HCT116 (cell line): ENCODE measurements around the gene DNAJC5. TPM values are rescaled to one million over a fixed set of nuclear protein-coding genes. Genes with fewer than 3 reads are reported as not detected.

Experiments
- ATAC-seq: fragments of 200-7000 bp; cut with Tn5 transposase; 2 replicates; pipeline ENCODE4 v1.9.1; 2020; ENCODE audit warnings: mild to moderate bottlenecking, moderate library complexity
- BruUV-seq: library from RNA; stranded (reverse); fragments of 400-500 nt; replicated peaks from 2 replicates; lab custom pipeline; 2021; lab: Mats Ljungman, UMichigan
- CTCF ChIA-PET: fragments of 300-600 bp; sonication (Branson Sonifier 250); formaldehyde crosslinking; loops from one replicate; lab custom pipeline; 2021; ENCODE audit warnings: antibody characterized with exemption; lab: Charles Lee
- POLR2A ChIA-PET: fragments of 300-600, 350-600 bp; sonication (Branson Sonifier 250); formaldehyde crosslinking; loops from one replicate; lab custom pipeline; 2021; ENCODE audit warnings: antibody characterized with exemption; lab: Charles Lee
- RAD21 ChIA-PET, 2 experiments: fragments of 300-600 bp; sonication (Branson Sonifier 250); formaldehyde crosslinking; loops; one replicate each; lab custom pipeline; 2023; ENCODE audit warnings: low total read pairs in 2 of 2; ENCODE audit not compliant: uncharacterized antibody in 2 of 2, unreplicated experiment in 2 of 2, low non-redundant PET in 1 of 2; lab: Charles Lee
- DNase-seq: peaks from one replicate; pipeline ENCODE4 v3.0.0-alpha.2; 2010; ENCODE audit warnings: low read depth, low spot score
- H2AFZ ChIP-seq: fragments of 200-600 bp; shearing (Covaris generic), sonication (generic); 2 replicates; pipeline ENCODE4 v1.6.1; 2017; ENCODE audit warnings: low read depth, mixed run types, mixed read lengths, antibody characterized with exemption, low read length; ENCODE audit not compliant: poor library complexity, severe bottlenecking
- H3K27ac ChIP-seq: 2 replicates; pipeline ENCODE4 v1.5.1; 2012; ENCODE audit warnings: low read depth, low read length
- H3K27me3 ChIP-seq: fragments of 200-600 bp; sonication (generic); 2 replicates; pipeline ENCODE4 v1.6.1; 2016; ENCODE audit warnings: mixed run types, low read length, mixed read lengths; ENCODE audit not compliant: insufficient read depth
- H3K36me3 ChIP-seq, 2 experiments: fragments of 200-500 bp in 1 of 2; fragments of 200-600 bp in 1 of 2; sonication (Bioruptor generic) in 1 of 2; sonication (generic) in 1 of 2; 2 replicates each; pipeline versions ENCODE4 v1.5.1 to v1.6.1; 2014 to 2016; ENCODE audit warnings: low read length in 2 of 2, inconsistent platforms in 1 of 2, mixed read lengths in 1 of 2, mixed run types in 1 of 2; ENCODE audit not compliant: insufficient read depth in 2 of 2, control insufficient read depth in 1 of 2
- H3K4me1 ChIP-seq, 2 experiments: fragments of 200-600 bp in 1 of 2; sonication (generic) in 1 of 2; 2 replicates each; pipeline versions ENCODE4 v1.5.1 to v1.6.1; 2012 to 2017; ENCODE audit warnings: low read length in 2 of 2, inconsistent platforms in 1 of 2, mild to moderate bottlenecking in 1 of 2, mixed read lengths in 1 of 2, mixed run types in 1 of 2, moderate library complexity in 1 of 2; ENCODE audit not compliant: insufficient read depth in 2 of 2, control insufficient read depth in 1 of 2
- H3K4me2 ChIP-seq: fragments of 200-600 bp; sonication (generic); 2 replicates; pipeline ENCODE4 v1.6.1; 2017; ENCODE audit warnings: mixed run types, low read length, mixed read lengths
- H3K4me3 ChIP-seq, 2 experiments: fragments of 200-600 bp in 1 of 2; sonication (generic) in 1 of 2; replicated peaks in 1 of 2; 2 replicates each; pipeline ENCODE4 v1.5.1; 2011 to 2016; ENCODE audit warnings: low read length in 2 of 2, control low read depth in 1 of 2, low read depth in 1 of 2, mild to moderate bottlenecking in 1 of 2, mixed read lengths in 1 of 2, mixed run types in 1 of 2
- H3K79me2 ChIP-seq: fragments of 200-600 bp; sonication (generic); 2 replicates; pipeline ENCODE4 v1.6.1; 2017; ENCODE audit warnings: mild to moderate bottlenecking, mixed run types, low read length, moderate library complexity, mixed read lengths; ENCODE audit not compliant: insufficient read depth
- H3K9ac ChIP-seq: fragments of 200-600 bp; sonication (generic); 2 replicates; pipeline ENCODE4 v1.6.1; 2016; ENCODE audit warnings: low read length, mixed read lengths
- H3K9me2 ChIP-seq: fragments of 200-600 bp; sonication (generic), shearing (Covaris generic); 2 replicates; pipeline ENCODE4 v1.6.1; 2017; ENCODE audit warnings: mixed run types, mild to moderate bottlenecking, moderate library complexity; ENCODE audit not compliant: insufficient read depth
- H3K9me3 ChIP-seq, 2 experiments: fragments of 200-500 bp in 1 of 2; fragments of 200-600 bp in 1 of 2; sonication (Bioruptor generic) in 1 of 2; sonication (generic) in 1 of 2; 2 replicates each; pipeline ENCODE4 v1.6.1; 2014 to 2017; ENCODE audit warnings: low read length in 2 of 2, mixed read lengths in 2 of 2, inconsistent platforms in 1 of 2, low read depth in 1 of 2, mild to moderate bottlenecking in 1 of 2, mixed run types in 1 of 2, moderate library complexity in 1 of 2; ENCODE audit not compliant: control insufficient read depth in 1 of 2, insufficient read depth in 1 of 2
- H4K20me1 ChIP-seq: fragments of 200-600 bp; sonication (generic), shearing (Covaris generic); 2 replicates; pipeline ENCODE4 v1.6.1; 2017; ENCODE audit warnings: mixed run types, mild to moderate bottlenecking, moderate library complexity; ENCODE audit not compliant: insufficient read depth
- CBX3 ChIP-seq: IDR thresholded peaks from 2 replicates; pipeline ENCODE4 v1.6.1; 2012; ENCODE audit warnings: low read depth
- CEBPB ChIP-seq: IDR thresholded peaks from 2 replicates; pipeline ENCODE4 v1.6.1; 2012; ENCODE audit warnings: low read depth
- EGR1 ChIP-seq: IDR thresholded peaks from 2 replicates; pipeline ENCODE4 v1.6.1; 2012; ENCODE audit warnings: low read depth
- ELF1 ChIP-seq: IDR thresholded peaks from 2 replicates; pipeline ENCODE4 v1.6.1; 2012; ENCODE audit warnings: low read depth, borderline replicate concordance
- POLR2A ChIP-seq: IDR thresholded peaks from 2 replicates; pipeline ENCODE4 v1.7.0; 2011; ENCODE audit warnings: borderline replicate concordance; ENCODE audit not compliant: insufficient read depth, insufficient read length; ENCODE audit errors: extremely low read depth
- POLR2AphosphoS5 ChIP-seq: IDR thresholded peaks from 2 replicates; pipeline ENCODE4 v1.6.1; 2011; ENCODE audit warnings: mild to moderate bottlenecking, low read depth, low read length, moderate library complexity
- RAD21 ChIP-seq: IDR thresholded peaks from 2 replicates; pipeline ENCODE4 v1.6.1; 2012; ENCODE audit warnings: low read depth, mild to moderate bottlenecking
- SP1 ChIP-seq: IDR thresholded peaks from 2 replicates; pipeline ENCODE4 v1.6.1; 2012; ENCODE audit warnings: low read depth
- SRF ChIP-seq: IDR thresholded peaks from 2 replicates; pipeline ENCODE4 v1.6.1; 2012; ENCODE audit warnings: low read depth
- TCF7L2 ChIP-seq: IDR thresholded peaks from 2 replicates; pipeline ENCODE4 v1.7.0; 2011; ENCODE audit warnings: borderline replicate concordance, inconsistent platforms; ENCODE audit not compliant: insufficient read depth, insufficient read length; ENCODE audit errors: extremely low read depth
- YY1 ChIP-seq: IDR thresholded peaks from 2 replicates; pipeline ENCODE4 v1.6.1; 2011; ENCODE audit warnings: low read length, low read depth, moderate library complexity, mild to moderate bottlenecking; ENCODE audit not compliant: insufficient replicate concordance; ENCODE audit errors: extremely low read depth
- ZFX ChIP-seq: fragments of 450-650 bp; IDR thresholded peaks from 2 replicates; pipeline ENCODE4 v1.6.1; 2017
- ZNF274 ChIP-seq: fragments of 200-500 bp; sonication (Bioruptor generic); IDR thresholded peaks from 2 replicates; pipeline ENCODE4 v1.6.1; 2014; ENCODE audit warnings: mild to moderate bottlenecking, low read depth, low read length, inconsistent platforms
- intact Hi-C: fragments of 100-400 bp; cut with micrococcal nuclease; formaldehyde crosslinking; loops from 2 replicates; pipeline ENCODE4 v1.10.0; 2022
- total RNA-seq: library from RNA; stranded (reverse); gene quantifications from one replicate; pipeline ENCODE4 v1.2.1, GENCODE V29; 2021; ENCODE audit not compliant: unreplicated experiment
- TF ChIP-seq, protein P1 (sequence below), 3 experiments: fragments of 200-600 bp in 1 of 3; sonication (generic) in 1 of 3; IDR thresholded peaks in 2 of 3; conservative IDR thresholded peaks in 1 of 3; 2 replicates each; pipeline ENCODE4 v1.5.1; 2012 to 2017; ENCODE audit warnings: low read depth in 2 of 3, low read length in 2 of 3, antibody characterized with exemption in 1 of 3, borderline replicate concordance in 1 of 3, control low read depth in 1 of 3, mild to moderate bottlenecking in 1 of 3, mixed read lengths in 1 of 3, mixed run types in 1 of 3, moderate library complexity in 1 of 3; ENCODE audit not compliant: insufficient read depth in 1 of 3
- TF ChIP-seq, protein P2 (sequence below): IDR thresholded peaks from 2 replicates; pipeline ENCODE4 v1.6.1; 2012; ENCODE audit warnings: low read depth

DNAJC5 gene
- total RNA-seq, 1 experiment from 2014 or later: 38.3 TPM

DNA sequence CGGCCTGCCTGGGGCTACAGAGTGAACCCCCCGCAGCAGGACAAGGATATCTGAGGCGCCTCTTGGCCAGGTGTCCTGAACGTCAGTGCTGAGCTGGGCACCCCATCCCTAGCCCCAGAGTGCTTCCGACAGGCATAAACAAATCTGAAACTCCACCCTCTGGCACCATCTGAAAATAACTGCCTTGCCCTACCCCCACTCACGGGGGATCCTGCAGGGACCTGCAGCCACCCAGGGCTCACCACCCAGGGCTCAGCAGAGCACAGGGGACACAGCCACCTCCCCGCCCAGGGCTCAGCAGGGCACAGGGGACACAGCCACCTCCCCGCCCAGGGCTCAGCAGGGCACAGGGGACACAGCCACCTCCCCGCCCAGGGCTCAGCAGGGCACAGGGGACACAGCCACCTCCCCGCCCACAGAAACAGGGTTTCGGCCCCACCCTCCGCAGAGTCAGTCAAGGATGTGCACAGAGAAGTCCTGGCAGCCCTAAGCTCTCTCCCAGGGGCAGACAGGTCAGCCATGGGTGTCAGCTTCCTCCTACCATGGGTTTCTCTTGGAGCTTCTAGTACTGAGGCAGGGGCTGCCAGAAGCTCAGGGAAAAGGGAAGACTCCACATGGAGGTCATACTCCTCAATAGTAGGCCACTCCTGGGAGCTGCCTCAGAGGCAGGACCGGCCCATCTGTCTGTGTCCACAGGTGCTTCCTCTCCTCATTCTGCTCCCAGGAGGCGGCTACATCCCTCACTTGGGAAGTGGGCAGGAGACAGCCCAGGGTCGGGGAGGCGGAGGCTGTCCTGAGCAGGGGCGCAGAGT, 56.7 kb downstream of the DNAJC5 start:
- H3K9me2 ChIP-seq: no peaks in the 10 kb centered on the region

More for the DNA sequence above, 56.7 kb downstream of the DNAJC5 start:
- H4K20me1 ChIP-seq: no peaks in the 10 kb centered on the region; the same call in 1 of the 2 replicates
- H3K4me1 ChIP-seq: peaks cover 14 to 54% of the 10 kb centered on the region in 2 experiments; a peak in 3 of 4 replicates
- H3K36me3 ChIP-seq: no peaks in the 10 kb centered on the region
- RAD21 ChIA-PET: no interaction called here
- peaks cover 93% of the 10 kb centered on the region for H3K79me2 ChIP-seq
- TF ChIP-seq ZNF274 (no peak), SRF (no peak), POLR2AphosphoS5 (no peak), EGR1 (no peak), YY1 (no peak), ZFX (no peak), ELF1 (no peak), TCF7L2 (no peak), POLR2A (no peak), CBX3 (no peak), SP1 (no peak), CEBPB (no peak), RAD21 (no peak)
- TF ChIP-seq, protein P1, sequence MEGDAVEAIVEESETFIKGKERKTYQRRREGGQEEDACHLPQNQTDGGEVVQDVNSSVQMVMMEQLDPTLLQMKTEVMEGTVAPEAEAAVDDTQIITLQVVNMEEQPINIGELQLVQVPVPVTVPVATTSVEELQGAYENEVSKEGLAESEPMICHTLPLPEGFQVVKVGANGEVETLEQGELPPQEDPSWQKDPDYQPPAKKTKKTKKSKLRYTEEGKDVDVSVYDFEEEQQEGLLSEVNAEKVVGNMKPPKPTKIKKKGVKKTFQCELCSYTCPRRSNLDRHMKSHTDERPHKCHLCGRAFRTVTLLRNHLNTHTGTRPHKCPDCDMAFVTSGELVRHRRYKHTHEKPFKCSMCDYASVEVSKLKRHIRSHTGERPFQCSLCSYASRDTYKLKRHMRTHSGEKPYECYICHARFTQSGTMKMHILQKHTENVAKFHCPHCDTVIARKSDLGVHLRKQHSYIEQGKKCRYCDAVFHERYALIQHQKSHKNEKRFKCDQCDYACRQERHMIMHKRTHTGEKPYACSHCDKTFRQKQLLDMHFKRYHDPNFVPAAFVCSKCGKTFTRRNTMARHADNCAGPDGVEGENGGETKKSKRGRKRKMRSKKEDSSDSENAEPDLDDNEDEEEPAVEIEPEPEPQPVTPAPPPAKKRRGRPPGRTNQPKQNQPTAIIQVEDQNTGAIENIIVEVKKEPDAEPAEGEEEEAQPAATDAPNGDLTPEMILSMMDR (IDR thresholded peaks at IDR 0.05 in 2 of 3, conservative IDR thresholded peaks at IDR 0.05 in 1 of 3; ENCODE audit: borderline replicate concordance in 1 of 3, insufficient read depth in 1 of 3, low read depth in 2 of 3, low read length in 2 of 3): no peak
- TF ChIP-seq, protein P2, sequence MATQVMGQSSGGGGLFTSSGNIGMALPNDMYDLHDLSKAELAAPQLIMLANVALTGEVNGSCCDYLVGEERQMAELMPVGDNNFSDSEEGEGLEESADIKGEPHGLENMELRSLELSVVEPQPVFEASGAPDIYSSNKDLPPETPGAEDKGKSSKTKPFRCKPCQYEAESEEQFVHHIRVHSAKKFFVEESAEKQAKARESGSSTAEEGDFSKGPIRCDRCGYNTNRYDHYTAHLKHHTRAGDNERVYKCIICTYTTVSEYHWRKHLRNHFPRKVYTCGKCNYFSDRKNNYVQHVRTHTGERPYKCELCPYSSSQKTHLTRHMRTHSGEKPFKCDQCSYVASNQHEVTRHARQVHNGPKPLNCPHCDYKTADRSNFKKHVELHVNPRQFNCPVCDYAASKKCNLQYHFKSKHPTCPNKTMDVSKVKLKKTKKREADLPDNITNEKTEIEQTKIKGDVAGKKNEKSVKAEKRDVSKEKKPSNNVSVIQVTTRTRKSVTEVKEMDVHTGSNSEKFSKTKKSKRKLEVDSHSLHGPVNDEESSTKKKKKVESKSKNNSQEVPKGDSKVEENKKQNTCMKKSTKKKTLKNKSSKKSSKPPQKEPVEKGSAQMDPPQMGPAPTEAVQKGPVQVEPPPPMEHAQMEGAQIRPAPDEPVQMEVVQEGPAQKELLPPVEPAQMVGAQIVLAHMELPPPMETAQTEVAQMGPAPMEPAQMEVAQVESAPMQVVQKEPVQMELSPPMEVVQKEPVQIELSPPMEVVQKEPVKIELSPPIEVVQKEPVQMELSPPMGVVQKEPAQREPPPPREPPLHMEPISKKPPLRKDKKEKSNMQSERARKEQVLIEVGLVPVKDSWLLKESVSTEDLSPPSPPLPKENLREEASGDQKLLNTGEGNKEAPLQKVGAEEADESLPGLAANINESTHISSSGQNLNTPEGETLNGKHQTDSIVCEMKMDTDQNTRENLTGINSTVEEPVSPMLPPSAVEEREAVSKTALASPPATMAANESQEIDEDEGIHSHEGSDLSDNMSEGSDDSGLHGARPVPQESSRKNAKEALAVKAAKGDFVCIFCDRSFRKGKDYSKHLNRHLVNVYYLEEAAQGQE: no peak
- TF ChIP-seq, all 23 proteins: peak for 0
- intact Hi-C loops: no loop called here
- Histone ChIP-seq H3K4me3 (no peak overlapping the region), H3K4me2 (no peak overlapping the region), H2AFZ (no peak overlapping the region), H3K27ac (peak overlapping the region; percentile 7; the same call in 1 of the 2 replicates), H3K9ac (no peak overlapping the region), H3K27me3 (no peaks in the 10 kb centered on the region), H3K9me3 (no peaks in the 10 kb centered on the region)
- DNase-seq: no peak
- no peak for ATAC-seq
- ChIA-PET POLR2A (no interaction called here), CTCF (no interaction called here)
- no TSS peak for BruUV-seq
